ENCODE data around the gene ESR2.
"Not testable (repeated sequence)": the region's sequence is repeated elsewhere in the genome, so short reads cannot be mapped to it uniquely, and the experiment has no call there.

Gene ESR2

DNA sequence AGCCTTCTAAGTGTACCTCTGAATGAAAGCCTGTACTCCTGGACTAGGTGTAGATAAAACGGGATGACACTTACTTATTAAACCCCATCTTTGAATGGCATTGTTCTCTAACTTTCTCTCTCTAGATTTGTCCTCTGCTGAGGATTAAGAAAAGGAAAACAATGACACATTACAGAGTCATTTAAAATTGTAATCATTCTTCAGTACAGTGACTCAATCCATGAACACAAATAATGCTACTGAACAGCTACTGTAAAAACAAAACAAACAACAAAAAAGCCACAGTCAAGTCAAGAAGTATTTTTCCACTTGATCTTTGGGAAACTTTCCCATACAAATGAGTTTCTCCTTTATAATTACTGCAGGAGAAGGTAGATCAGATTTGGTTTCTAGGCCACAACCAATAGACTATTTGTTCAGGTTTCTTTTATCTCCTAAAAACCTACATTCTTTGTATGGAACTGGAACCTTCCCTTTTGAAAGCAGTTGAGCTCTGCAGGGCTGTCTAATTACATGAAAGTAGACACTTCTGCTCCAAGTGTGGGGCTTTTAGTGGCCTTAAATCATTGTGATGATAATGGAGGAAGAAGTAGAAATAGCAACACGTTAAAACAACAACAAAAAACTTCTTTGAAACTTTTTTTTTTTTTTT lies 219.1 kb downstream of the ESR2 start:
- DNase-seq, result no peak

DNA sequence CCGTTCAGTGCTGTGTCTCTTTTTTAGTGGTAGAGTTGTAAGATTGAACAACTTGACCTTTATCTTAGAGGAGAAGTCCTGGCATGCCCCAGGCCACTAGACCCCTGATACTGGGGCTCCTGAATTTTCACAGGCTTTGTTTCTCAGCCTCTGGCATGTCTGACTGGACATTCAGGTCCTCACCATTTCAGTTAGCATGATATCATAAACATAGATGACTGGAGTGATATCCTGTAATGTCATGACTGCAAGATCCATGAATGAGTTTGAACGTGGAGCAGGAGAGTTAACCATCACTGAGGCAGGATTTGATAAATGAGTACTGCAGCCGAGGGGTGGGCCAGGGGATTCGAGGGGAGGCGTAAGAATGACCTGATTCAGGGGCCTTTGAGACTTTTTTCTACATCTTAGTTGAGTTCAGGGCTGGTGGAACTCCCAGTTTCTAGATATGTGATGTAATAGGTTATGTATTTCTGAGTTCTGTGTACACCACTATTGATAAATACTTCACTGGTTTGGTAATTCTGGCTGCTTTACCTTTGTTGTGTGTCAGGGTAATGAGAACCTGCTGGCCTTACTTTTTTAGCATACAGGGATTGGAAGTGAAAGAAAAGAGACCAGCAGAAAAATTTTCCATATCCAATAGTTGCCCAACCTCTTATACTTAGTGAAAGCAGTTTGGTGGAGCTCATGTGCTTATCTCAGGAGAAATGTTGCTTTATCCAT lies 224.4 kb downstream of the ESR2 start:
- DNase-seq, result no peak

DNA sequence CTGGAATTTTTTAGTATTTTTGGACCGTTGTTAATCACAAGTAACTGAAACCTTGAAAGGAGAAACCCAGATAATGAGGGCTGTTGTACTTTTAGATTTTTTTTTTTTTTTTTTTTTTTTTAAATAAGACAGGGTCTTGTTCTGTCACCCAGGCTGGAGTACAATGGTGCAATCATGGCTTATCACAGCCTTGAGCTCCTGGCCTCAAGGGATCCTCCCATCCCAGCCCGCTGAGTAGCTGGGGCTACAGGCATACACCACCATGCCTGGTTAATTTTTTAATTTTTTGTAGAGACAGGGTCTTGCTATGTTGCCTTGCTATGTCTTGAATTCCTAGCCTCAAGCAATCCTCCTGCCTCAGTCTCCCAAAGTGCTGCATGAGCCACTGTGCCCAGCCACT lies 229.7 kb downstream of the ESR2 start:
- DNase-seq, result no peak

DNA sequence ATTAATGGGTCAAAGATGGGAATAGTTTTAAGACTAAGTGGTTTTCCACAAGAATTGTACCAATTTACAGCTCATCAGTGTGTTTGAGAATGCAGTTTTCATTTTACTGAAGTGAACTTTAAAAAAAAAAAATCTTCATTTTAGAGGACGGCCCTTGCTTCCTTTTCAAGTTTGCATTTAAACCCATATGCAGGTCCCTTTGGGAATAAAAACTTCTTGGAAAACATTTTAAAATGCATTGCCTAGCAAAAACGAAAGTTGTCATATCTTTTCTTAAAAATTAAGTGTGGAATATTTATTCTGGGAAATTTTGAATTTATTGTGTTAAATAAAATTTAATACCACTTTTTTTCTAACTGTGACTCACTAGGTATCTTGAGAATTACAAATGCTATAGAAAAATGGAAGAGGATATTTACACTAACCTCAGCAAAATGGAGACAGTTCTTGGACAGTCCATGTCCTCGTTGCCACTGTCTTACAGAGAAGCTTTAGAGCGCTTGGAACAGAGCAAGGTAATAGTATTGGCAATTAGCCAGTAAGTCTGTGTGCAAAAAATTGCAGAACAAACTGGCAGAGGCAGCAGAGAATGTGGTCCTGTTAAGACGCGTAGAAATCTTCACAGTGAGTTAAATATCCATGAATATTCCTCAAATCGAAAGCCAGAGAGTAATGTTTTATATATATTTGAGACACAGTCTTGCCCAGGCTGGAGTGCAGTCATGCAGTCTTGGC lies 231.6 kb downstream of the ESR2 start:
- no peak for DNase-seq

DNA sequence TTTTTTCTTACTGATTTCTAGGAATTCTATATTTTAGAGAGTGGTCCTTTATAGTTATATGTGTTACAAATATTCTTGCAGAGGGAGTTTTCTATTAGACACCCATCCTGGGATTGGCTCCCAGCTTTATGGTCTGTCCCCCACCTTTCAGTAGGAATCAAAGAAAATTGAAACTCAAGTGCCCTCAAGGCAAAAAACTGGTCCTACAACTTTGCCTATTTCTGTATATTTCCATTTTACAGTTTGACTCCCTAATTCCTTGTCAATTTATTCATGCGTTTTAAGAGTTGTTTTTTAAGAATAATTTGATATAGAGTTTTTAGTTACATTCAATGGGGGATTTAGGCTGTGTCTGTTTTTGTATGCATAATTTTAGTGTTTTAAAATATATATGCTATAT lies 232.5 kb downstream of the ESR2 start:
- DNase-seq, result no peak

DNA sequence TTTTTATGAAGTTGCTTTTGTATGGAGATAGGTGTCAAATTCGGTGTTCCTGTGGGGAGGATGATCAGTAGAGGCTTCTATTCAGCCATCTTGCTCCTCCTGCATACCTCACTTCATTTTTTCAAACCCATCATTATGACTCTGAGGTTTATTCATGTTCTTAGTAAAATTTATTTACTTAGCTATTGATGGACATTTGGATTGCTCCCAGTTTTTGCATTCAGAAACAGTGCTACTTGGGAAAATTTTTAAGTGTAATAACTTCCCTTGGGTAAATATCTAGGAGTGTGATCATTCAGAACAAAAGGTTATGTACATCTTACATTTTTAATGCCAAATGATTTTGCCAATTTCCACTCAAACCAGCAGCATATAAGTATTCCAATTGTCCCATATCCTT lies 233.1 kb downstream of the ESR2 start:
- DNase-seq, result no peak

DNA sequence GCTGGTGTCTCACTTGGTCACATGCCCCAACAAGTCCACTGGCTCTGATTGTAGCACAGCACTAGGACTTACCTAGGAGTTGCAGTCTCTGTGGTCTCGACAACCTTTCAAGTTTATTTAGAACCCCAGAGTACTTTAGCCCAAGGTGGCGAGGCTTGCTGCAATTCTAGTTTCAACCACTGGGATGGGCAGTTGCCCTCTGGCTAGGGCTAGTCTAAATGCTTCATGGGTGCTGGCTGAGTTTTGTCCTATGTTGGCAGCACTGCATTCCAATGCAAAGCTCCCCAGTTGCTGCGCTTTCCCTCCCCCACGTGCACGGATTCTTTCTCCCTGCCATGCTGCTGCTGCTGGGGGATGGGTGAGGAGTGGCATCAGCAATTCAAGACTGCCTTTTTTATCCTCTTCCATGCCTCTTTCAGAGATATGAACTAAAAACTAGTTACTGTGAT lies 233.5 kb downstream of the ESR2 start:
- no peak for DNase-seq

DNA sequence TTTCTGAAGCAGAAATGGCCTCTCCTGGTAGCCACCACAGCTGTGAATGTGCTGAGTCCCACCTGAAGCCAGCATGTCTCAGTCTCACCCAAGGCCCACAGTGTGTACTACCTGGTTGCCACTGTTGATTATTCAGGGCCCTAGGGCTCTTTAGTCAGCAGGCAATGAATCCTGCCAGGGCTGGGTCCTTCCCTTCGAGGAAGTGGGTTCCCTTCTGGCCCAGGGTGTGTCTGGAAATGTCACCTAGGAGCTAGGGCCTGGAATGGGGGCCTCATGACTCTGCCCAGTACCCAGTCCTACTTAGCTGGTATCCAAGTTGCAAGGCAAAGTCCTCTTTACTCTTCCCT lies 234.0 kb downstream of the ESR2 start:
- no peak for DNase-seq

DNA sequence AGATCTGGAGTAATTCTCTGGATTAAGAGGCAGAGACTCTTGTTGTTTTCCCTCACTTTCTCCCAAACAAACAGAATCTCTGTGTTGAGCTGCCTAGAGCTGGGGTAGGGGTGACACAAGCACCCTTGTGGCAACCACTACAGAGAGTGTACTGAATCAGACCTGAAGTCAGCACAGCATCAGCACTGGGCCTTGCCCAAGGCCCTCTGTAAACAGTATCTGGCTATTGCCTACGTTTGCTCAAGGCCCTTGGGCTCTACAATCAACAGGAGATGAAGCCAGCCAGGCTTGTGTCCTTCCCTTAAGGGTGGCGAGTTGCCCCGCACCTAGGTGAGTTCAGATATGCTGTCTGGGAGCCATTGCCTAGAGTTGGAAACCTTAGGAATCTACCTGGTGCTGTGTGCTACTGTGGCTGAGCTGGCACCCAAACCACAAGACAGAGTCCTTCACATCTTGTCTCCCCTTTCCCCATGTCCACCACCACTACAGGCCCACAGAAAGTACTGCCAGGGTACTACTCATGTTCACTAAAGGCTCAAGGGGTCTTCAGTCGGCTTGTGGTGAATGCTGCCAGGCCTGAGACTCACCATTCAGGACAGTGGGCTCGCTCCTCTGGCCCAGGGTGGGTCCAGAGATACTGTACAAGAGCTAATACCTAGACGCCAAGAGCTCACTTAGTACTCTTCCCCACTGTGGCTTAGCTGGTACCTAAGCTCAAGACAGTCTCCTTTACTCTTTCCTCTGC lies 234.5 kb downstream of the ESR2 start:
- DNase-seq, result no peak

DNA sequence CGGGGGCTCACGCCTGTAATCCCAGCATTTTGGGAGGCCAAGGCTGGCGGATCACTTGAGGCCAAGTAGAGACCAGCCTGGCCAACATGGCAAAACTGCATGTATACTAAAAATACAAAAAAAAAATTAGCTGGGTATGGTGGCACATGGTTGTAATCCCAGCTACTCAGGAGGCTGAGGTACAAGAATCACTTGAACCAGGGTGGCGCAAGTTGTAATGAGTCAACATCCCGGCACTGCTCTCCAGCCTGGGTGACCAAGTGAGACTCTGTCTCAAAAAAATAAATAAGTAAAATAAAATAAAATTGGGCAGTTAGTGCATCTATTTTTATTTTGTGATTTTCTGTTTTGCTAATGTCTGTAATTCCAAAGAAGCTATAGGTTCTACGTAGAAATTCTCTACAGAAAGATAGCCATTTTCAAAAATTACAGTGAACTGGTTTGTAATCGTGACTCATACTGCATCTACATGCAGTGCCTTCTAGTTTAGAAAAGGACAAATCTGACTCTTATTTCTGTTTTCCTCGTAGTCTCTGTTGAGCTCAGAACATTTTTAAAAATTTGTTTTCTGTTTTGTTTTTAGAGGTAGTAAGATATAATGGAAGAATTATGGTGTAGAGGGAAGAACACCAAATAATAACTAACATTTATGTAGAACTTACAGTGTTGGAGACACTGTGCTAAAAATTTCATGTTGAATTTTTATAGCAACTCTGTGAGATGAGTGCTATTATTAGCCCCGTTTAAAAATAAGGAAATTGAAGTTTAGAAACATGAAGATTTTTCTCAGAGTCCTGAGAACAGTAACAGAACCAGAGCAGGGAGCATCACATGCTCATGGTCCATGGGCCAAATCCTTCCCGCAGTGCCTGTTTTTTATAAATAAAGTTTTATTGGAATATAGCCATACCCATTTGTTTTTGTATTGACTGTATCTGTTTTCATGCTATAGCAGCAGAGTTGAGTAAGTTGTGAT lies 240.2 kb downstream of the ESR2 start:
- DNase-seq, result no peak

DNA sequence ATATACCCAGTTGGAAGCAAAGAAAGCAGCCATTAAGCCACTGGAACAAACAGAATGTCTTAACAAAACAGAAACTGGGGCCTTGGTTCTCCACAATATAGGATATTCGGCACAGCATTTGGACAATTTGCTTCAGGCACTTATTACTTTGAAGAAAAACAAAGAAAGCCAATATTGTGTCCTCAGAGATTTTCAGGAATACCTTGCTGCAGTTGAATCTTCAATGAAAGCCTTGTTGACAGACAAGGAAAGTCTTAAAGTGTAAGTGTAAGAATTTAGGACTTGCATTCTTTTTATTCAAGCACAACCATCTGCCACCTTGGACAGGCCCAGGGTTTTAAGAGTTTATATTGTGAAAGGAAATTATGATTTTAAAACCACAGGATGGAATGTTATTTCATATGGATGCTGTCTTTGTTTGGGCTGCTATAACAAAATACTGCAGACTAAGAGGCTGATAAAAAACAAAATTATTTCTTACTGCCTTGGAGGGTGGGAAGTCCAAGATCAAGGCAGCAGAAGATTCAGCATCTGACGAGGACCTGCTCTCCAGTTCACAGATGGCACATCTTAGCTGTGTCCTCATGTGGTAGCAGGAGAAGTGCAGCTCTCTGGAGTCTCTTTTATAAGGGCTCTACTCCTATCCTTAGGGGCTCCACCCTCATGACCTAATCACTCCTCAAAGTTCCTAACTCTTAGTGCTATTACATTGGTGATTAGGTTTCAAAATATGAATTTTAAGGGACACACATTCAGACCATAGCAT lies 244.4 kb downstream of the ESR2 start:
- DNase-seq, result no peak

DNA sequence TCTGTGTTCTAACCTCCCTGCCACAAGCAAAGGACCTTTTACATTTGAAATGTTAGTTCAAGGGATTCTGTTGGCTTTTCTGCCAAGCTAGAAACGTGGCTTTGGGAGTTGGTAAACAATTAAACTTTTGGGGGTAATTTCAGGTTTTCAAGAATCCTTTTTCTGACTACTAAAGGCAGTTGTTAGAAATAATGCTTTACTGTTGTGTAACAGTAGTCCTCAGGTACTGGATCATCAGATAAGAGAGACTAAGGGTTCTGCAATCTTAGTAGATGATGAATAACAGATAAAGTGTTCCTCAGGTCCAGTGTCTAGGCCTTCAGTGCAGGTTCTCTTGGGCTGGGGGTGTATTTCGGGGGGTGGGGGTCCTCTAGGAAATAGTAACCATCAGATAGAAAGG lies 249.1 kb downstream of the ESR2 start:
- DNase-seq, result no peak

DNA sequence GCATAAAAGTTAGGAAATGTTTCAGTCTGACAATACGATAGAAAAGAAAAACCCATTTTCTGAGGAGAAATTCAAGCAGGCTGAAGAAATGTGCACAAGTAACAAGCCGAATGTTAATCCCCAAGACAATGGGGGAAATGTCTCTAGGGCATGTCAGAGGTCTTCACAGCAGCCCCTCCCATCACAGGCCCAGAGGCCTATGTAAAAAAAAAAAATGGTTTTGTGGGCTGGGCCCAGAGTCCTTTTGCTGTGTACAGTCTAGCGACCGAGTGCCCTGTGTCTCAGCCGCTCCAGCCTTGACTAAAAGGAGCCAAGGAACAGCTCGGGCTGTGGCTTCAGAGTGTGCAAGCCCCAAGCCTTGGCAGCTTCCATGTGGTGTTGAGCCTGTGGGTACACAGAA lies 250.9 kb downstream of the ESR2 start:
- not testable (repeated sequence) for DNase-seq

DNA sequence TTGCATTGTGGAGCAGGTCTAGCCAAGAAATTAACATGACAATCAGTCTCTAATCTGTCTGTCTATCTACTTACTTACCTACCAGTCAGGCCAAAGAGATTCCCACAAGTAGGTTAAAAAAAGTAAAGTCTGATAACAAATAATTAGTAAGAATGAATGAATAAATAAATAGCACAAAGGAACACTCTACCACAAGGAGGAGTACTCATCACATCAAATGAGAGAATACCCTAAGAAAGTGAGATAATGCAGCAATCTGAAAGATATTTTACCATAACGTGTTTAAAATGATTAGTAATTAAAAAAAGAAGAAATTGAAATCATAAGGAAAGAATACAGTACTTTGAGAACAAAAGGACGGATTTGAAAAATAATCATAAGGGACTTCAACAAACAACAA lies 254.1 kb downstream of the ESR2 start:
- DNase-seq, result no peak

DNA sequence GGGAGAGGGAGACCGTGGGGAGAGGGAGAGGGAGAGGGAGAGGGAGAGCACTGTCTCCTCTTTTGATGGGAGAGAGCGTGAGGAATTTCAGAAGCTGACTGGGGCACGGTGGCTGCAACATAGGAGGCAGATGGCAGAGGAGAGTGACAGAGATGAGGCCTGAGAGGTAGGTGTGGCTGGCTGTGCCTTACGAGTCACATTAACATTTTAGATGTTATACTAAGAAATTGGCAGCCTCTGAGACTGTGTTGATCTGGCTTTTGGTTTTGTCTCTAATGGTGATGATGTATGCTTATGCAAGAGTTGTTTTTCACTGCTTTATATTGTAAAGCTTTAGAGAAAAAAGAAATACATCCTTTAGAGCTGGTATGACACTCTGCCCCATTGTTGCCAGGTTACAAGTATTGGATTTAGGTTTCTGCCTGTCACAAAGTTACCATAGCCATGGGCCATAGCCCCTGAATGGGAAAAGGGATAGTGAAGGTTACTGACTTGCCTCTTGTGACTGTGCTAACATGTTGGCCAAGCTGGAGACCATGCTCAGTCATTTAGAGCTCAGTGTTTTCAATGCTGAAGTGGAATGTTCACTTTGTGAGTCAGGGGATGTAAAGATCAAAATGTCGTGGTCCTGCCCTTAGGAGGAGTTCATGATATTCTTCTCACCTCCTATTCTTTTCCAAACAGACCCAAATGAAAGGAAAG lies 255.2 kb downstream of the ESR2 start:
- DNase-seq, result no peak

DNA sequence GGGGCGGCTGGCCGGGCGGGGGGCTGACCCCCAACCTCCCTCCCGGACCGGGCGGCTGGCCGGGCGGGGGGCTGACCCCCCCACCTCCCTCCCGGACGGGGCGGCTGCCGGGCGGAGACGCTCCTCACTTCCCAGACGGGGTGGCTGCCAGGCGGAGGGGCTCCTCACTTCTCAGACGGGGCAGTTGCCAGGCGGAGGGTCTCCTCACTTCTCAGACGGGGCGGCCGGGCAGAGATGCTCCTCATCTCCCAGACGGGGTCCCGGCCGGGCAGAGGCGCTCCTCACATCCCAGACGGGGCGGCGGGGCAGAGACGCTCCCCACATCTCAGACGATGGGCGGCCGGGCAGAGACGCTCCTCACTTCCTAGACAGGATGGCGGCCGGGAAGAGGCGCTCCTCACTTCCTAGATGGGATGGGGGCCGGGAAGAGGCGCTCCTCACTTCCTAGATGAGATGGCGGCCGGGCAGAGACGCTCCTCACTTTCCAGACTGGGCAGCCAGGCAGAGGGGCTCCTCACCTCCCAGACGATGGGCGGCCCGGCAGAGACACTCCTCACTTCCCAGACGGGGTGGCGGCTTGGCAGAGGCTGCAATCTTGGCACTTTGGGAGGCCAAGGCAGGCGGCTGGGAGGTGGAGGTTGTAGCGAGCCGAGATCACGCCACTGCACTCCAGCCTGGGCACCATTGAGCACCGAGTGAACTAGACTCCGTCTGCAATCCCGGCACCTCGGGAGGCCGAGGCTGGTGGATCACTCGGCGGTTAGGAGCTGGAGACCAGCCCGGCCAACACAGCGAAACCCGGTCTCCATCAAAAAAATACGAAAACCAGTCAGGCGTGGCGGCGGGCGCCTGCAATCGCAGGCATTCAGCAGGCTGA lies 256.1 kb downstream of the ESR2 start:
- not testable (repeated sequence) for DNase-seq

DNA sequence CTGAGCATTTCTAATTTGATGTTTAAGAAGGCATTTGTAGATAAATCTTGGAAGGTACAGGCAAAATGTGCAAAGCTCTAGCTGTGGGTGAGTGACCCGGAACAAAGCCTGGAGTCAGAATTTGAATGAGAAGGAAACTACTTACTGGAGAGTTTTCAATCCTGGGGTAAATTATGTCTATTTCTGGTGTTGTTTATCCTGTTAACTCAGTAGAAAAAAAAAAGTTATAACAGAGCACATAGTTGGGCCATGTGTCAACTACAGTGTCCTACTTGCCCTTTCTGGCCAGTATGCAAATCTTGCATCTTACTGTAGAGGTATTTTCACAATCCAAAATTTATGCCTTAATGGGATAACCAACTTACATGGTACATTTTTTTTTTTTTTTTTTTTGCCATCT lies 259.0 kb downstream of the ESR2 start:
- DNase-seq, result no peak

Data from stimulated activated naive CD4-positive, alpha-beta T cell (primary cell).